Tongue (tissue), 2 donors: Measurements from ENCODE around the gene RBM28. TPM values are rescaled to one million over a fixed set of nuclear protein-coding genes. Genes with fewer than 3 reads are reported as not detected.
A peak's percentile ranks its signal among the peaks of the same experiment; 100 is the strongest.

Experiments
- DNase-seq: peaks from one replicate; pipeline ENCODE4 v3.0.0-alpha.2; 2015
- total RNA-seq: library from RNA; depleted of rRNA; stranded (reverse); fragments of >200 nt; gene quantifications from one replicate; pipeline ENCODE4 v1.2.3, GENCODE V29; 2014

The RBM28 gene
- total RNA-seq, 1 donor from 2014 or later = 28.1 TPM

GRCh38 chr7:128374041-128374440 is 30.3 kb upstream of the RBM28 start:
- no peak for DNase-seq

- no peak for DNase-seq
Observed at GRCh38 chr7:128373606-128374005, 29.9 kb upstream of the RBM28 start.

- no peak for DNase-seq
Observed at GRCh38 chr7:128370491-128370890, 26.8 kb upstream of the RBM28 start.

- no peak for DNase-seq
Observed at GRCh38 chr7:128366986-128367385, 23.3 kb upstream of the RBM28 start.

GRCh38 chr7:128366300-128366699 is 22.6 kb upstream of the RBM28 start:
- DNase-seq = peak; percentile 55

GRCh38 chr7:128365432-128365831 is 21.7 kb upstream of the RBM28 start:
- DNase-seq = no peak

GRCh38 chr7:128364166-128364870 is 20.6 kb upstream of the RBM28 start:
- no peak for DNase-seq

GRCh38 chr7:128363261-128363721 is 19.6 kb upstream of the RBM28 start:
- no peak for DNase-seq

GRCh38 chr7:128362670-128363069 is 19.0 kb upstream of the RBM28 start:
- no peak for DNase-seq

- peak; percentile 66 for DNase-seq
Observed at GRCh38 chr7:128361411-128362379, 18.0 kb upstream of the RBM28 start, which contains the start of gene PRRT4. PRRT4 (minus strand) TSS chr7:128361690.

GRCh38 chr7:128360359-128360678 is 16.6 kb upstream of the RBM28 start:
- DNase-seq = no peak

- no peak for DNase-seq
Observed at GRCh38 chr7:128359939-128360338, 16.2 kb upstream of the RBM28 start.

GRCh38 chr7:128359336-128359735 is 15.6 kb upstream of the RBM28 start:
- no peak for DNase-seq

- DNase-seq = no peak
Observed at GRCh38 chr7:128358233-128358632, 14.5 kb upstream of the RBM28 start.

- DNase-seq = no peak
Observed at GRCh38 chr7:128357217-128357613, 13.5 kb upstream of the RBM28 start.

- DNase-seq = no peak
Observed at GRCh38 chr7:128356546-128357216, 13.0 kb upstream of the RBM28 start.

GRCh38 chr7:128353610-128354009 is 9.9 kb upstream of the RBM28 start:
- no peak for DNase-seq

GRCh38 chr7:128353189-128353588 is 9.5 kb upstream of the RBM28 start:
- no peak for DNase-seq

GRCh38 chr7:128352636-128353035 is 8.9 kb upstream of the RBM28 start:
- no peak for DNase-seq

GRCh38 chr7:128352153-128352537 is 8.4 kb upstream of the RBM28 start:
- DNase-seq = peak; percentile 63

GRCh38 chr7:128351296-128352152 is 7.8 kb upstream of the RBM28 start:
- no peak for DNase-seq
